ENCODE results near the gene TIGD4.

Gene TIGD4

DNA sequence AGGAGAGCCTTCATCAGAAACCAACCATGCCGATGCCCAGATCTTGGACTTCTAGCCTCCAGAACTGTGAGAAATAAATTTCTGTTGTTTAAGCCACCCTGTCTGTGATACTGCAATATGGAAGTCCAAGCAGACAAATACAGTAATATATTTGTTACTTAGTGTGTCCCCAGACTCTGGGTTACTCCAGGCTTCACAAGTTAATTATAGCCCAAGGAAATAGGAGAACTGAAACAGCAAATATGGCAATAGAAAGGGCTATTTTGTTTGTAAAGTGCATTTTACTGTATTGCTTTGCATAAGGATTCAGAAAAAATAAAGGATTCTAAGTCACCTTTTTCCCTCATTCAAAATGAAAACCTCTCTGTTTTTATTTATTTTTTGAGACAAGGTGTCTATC, 15.7 kb downstream of the TIGD4 start:
- TF ChIP-seq PAX5 (IDR thresholded peaks at IDR 0.05; ENCODE audit: insufficient read depth, low read length, severe bottlenecking) (no peak), TAF1 (IDR thresholded peaks at IDR 0.05; ENCODE audit: low read depth, low read length) (no peak), SPI1 (IDR thresholded peaks at IDR 0.05; ENCODE audit: low read depth, low read length) (no peak), POLR2AphosphoS5 (IDR thresholded peaks at IDR 0.05; ENCODE audit: low read depth, low read length) (no peak), POLR2A (IDR thresholded peaks at IDR 0.05; ENCODE audit: low read depth, low read length) (no peak), POU2F2 (IDR thresholded peaks at IDR 0.05; ENCODE audit: low read depth, low read length) (no peak)
- FAIRE-seq (no peak), DNase-seq (ENCODE audit: insufficient read length, low spot score) (no peak)

DNA sequence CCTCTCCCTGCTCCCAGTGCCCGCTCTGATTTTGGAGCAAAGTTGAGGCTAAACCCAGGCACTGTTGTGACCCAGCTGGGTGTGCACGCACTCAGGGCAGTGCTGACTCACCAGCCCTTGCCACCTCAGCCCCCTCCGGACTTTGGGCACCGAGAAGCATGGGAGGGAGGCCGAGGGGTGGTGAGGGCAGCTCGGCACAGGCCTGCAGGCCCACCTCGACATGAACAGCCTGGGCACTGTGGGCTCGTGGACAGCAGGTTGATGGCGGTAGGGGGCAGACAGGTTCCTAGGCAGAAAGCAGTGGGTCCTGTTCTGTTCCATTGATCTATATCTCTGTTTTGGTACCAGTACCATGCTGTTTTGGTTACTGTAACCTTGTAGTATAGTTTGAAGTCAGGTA, 30.9 kb downstream of the TIGD4 start:
- no peak for FAIRE-seq
- no peak for DNase-seq (ENCODE audit: insufficient read length, low spot score)
- TF ChIP-seq SPI1 (IDR thresholded peaks at IDR 0.05; ENCODE audit: low read depth, low read length) (no peak), POU2F2 (IDR thresholded peaks at IDR 0.05; ENCODE audit: low read depth, low read length) (no peak), POLR2AphosphoS5 (IDR thresholded peaks at IDR 0.05; ENCODE audit: low read depth, low read length) (no peak)

DNA sequence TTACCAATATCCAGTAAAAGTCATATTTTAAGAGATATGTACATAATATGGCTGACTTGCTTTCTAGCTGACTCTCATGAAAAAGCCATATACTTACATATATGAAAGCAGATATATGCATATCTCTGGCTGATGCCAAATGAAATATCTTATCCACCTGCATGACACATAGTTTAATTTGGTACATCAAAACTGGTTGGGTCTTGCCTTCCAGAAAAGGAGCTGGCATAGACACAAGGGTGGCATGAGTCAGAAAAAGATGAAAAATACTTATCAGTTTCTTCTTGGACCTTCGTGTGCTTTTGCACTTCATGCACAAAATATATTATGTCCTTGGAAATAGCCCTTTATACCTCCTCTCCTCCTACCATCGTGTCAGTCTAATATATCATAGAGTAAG, 32.1 kb downstream of the TIGD4 start:
- DNase-seq (ENCODE audit: insufficient read length, low spot score) (no peak), FAIRE-seq (no peak)
- no peak for TF ChIP-seq PAX5 (IDR thresholded peaks at IDR 0.05; ENCODE audit: insufficient read depth, low read length, severe bottlenecking)
- TF ChIP-seq TAF1 (IDR thresholded peaks at IDR 0.05; ENCODE audit: low read depth, low read length): no peak
- no peak for TF ChIP-seq POU2F2 (IDR thresholded peaks at IDR 0.05; ENCODE audit: low read depth, low read length)
- TF ChIP-seq POLR2AphosphoS5 (IDR thresholded peaks at IDR 0.05; ENCODE audit: low read depth, low read length): no peak
- no peak for TF ChIP-seq SPI1 (IDR thresholded peaks at IDR 0.05; ENCODE audit: low read depth, low read length)
- TF ChIP-seq POLR2A (IDR thresholded peaks at IDR 0.05; ENCODE audit: low read depth, low read length): no peak

DNA sequence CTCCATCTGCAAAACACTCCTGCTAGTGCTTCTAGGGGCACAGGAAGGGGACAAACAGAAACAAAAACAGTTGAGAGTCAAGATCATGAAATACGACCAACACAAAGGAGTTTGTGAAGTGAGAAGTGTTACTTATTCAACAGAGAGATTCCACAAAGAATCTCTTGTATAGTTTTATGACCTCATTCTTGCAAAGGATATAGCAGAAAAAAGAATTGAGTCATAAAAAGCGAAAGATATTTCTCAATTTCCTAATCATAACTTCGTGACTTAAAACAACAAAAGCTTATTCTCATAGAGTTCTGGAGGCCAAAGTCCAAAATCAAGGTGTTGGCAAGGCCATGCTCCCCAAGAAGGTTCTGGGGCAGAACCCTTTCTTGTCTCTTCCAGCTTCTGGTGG, 40.7 kb downstream of the TIGD4 start:
- DNase-seq (ENCODE audit: insufficient read length, low spot score): no peak
- no peak for FAIRE-seq
- TF ChIP-seq SPI1 (IDR thresholded peaks at IDR 0.05; ENCODE audit: low read depth, low read length): no peak
- no peak for TF ChIP-seq POLR2AphosphoS5 (IDR thresholded peaks at IDR 0.05; ENCODE audit: low read depth, low read length)
- no peak for TF ChIP-seq POU2F2 (IDR thresholded peaks at IDR 0.05; ENCODE audit: low read depth, low read length)

DNA sequence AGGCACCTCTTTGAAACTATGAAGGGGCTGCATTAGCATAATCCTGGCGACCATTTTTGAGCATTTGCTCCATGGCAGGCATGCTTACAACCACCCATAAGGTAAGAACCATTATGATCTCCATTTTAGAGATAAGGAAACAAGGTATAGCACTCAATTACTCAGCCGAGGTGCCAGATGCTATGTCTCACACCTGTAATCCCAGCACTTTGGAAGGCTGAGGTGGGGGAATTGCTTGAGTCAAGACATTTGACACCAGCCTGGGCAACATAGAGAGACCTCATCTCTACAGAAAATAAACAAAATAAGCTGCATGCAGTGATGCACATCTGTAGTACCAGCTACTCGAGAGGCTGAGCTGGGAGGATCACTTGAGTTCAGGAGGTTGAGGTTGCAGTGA, 43.6 kb downstream of the TIGD4 start:
- TF ChIP-seq POLR2A (IDR thresholded peaks at IDR 0.05; ENCODE audit: low read depth, low read length) (no peak), SPI1 (IDR thresholded peaks at IDR 0.05; ENCODE audit: low read depth, low read length) (no peak), POLR2AphosphoS5 (IDR thresholded peaks at IDR 0.05; ENCODE audit: low read depth, low read length) (no peak), POU2F2 (IDR thresholded peaks at IDR 0.05; ENCODE audit: low read depth, low read length) (no peak), PAX5 (IDR thresholded peaks at IDR 0.05; ENCODE audit: insufficient read depth, low read length, severe bottlenecking) (no peak)
- DNase-seq (ENCODE audit: insufficient read length, low spot score) (no peak), FAIRE-seq (no peak)

DNA sequence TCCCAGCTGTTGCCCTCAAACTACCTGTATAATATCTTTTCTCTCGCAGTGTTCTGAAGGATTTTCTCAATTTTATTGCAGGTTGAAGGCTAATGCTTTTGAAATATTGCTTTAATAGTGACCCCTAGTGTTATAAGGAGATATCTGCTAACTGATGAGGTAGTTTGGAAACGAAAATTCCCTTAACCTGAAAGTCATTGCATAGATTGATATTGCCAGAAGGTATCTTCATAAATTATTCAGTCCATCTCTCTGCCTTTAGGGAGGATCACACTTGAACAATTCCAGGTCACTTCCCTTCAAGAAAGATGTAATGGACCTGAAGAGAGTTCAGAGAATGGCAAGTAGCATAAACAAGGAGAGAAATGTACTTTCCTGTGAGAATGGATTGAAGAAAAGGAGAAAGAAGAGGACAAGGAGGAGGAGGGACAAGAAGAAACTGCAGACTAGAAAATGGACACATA, 44.1 kb downstream of the TIGD4 start:
- TF ChIP-seq POLR2AphosphoS5 (IDR thresholded peaks at IDR 0.05; ENCODE audit: low read depth, low read length): no peak
- TF ChIP-seq SPI1 (IDR thresholded peaks at IDR 0.05; ENCODE audit: low read depth, low read length): no peak
- TF ChIP-seq TAF1 (IDR thresholded peaks at IDR 0.05; ENCODE audit: low read depth, low read length): no peak
- TF ChIP-seq POLR2A (IDR thresholded peaks at IDR 0.05; ENCODE audit: low read depth, low read length): no peak
- TF ChIP-seq PAX5 (IDR thresholded peaks at IDR 0.05; ENCODE audit: insufficient read depth, low read length, severe bottlenecking): no peak
- no peak for TF ChIP-seq POU2F2 (IDR thresholded peaks at IDR 0.05; ENCODE audit: low read depth, low read length)
- FAIRE-seq (peak; percentile 79), DNase-seq (ENCODE audit: insufficient read length, low spot score) (no peak)

DNA sequence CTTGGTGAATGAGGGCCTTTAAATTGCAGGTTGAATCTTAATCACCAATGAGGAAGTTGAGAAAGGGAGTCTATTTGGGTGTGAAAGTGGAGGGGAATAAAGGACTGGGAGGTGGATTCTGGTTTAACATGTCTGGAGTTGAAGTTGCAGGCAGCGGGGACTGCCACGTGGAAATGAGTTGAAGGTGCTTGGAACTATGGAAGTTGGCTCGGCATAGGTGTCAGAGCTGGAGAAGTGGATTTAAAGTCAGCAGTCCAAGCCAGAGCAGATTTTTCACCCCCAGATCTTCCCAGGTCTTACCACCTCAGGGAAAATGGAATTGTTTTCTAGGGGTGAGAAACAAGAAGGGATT, 44.9 kb downstream of the TIGD4 start:
- FAIRE-seq (no peak), DNase-seq (ENCODE audit: insufficient read length, low spot score) (no peak)
- TF ChIP-seq SPI1 (IDR thresholded peaks at IDR 0.05; ENCODE audit: low read depth, low read length) (no peak), POU2F2 (IDR thresholded peaks at IDR 0.05; ENCODE audit: low read depth, low read length) (no peak), PAX5 (IDR thresholded peaks at IDR 0.05; ENCODE audit: insufficient read depth, low read length, severe bottlenecking) (no peak), TAF1 (IDR thresholded peaks at IDR 0.05; ENCODE audit: low read depth, low read length) (no peak), POLR2A (IDR thresholded peaks at IDR 0.05; ENCODE audit: low read depth, low read length) (no peak), POLR2AphosphoS5 (IDR thresholded peaks at IDR 0.05; ENCODE audit: low read depth, low read length) (no peak)

DNA sequence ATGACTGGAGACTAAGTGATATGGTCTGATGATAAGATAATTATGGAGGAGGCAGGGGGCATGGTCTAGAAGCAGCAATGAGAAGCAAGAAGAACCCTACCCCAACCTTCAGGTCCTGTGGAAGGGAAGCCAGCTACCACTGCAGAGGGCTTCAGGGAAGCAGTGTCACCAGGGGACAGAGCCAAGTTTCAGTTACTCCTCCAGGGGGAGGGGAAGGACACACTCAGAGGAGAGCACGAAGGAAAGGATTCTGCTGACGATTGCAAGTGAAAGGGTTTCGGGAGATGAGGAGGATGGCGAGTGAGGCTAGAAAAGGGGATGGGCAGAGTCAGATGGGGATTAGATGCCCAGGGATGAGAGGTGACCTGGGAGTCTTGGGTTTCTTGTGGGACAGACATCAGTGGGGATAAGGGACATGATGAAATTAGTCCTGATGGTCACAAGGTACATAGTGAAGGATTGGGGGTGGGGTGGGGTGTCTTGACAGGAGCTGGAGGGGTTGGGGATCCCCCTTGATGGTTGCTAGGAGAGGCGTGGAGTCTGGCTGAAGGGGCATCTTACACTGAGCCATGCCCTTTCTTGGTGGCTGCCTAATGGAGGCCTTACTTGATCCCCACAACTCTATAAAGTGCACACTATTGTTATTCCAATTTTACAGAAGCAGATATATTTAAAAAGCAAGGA, 45.4 kb downstream of the TIGD4 start:
- peak; percentile 75 for FAIRE-seq
- DNase-seq (ENCODE audit: insufficient read length, low spot score): no peak
- no peak for TF ChIP-seq PAX5 (IDR thresholded peaks at IDR 0.05; ENCODE audit: insufficient read depth, low read length, severe bottlenecking)
- no peak for TF ChIP-seq POLR2AphosphoS5 (IDR thresholded peaks at IDR 0.05; ENCODE audit: low read depth, low read length)
- TF ChIP-seq SPI1 (IDR thresholded peaks at IDR 0.05; ENCODE audit: low read depth, low read length): no peak
- TF ChIP-seq TAF1 (IDR thresholded peaks at IDR 0.05; ENCODE audit: low read depth, low read length): no peak
- TF ChIP-seq POLR2A (IDR thresholded peaks at IDR 0.05; ENCODE audit: low read depth, low read length): no peak
- no peak for TF ChIP-seq POU2F2 (IDR thresholded peaks at IDR 0.05; ENCODE audit: low read depth, low read length)

DNA sequence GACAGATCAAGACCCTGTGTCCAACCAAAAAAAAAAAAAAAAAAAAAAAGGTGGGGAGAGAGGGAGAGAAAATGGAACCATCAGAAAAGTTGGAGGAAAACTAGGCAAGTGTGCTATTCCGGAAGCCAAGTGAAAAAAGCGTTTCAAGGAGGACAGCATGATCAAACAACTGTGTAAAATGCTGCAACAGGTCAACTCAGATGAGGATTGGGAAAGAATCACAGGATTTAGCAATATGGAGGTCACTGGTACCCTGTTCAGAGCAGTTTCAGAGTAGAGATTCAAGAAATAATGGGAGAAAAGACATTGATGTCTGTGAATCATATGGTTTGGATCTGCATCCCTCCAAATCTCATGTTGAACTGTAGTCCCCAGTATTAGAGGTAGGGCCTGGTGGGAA, 47.5 kb downstream of the TIGD4 start:
- peak; percentile 31 for FAIRE-seq
- DNase-seq (ENCODE audit: insufficient read length, low spot score): no peak
- no peak for TF ChIP-seq POLR2AphosphoS5 (IDR thresholded peaks at IDR 0.05; ENCODE audit: low read depth, low read length)

DNA sequence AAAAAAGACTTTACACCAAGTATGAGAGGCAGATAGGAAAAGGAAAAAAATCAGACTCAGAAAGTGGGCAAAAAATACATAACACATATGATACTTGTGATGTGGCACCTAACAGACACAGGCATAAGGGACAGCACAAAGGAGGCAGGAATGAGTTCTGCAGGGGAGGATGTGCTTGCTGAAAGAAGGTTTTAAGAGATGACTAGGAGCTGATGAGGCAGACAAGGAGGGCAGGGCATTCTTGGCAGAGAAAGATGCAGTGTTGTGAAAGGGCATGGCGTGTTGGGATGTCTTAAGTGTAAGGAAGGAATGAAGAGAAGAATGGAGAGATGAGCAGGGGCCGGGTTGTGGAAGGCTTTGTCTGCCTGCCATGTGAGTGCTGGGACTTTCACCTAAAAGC, 50.1 kb downstream of the TIGD4 start:
- TF ChIP-seq SPI1 (IDR thresholded peaks at IDR 0.05; ENCODE audit: low read depth, low read length): no peak
- no peak for TF ChIP-seq POLR2A (IDR thresholded peaks at IDR 0.05; ENCODE audit: low read depth, low read length)
- no peak for TF ChIP-seq POLR2AphosphoS5 (IDR thresholded peaks at IDR 0.05; ENCODE audit: low read depth, low read length)
- no peak for TF ChIP-seq TAF1 (IDR thresholded peaks at IDR 0.05; ENCODE audit: low read depth, low read length)
- no peak for TF ChIP-seq PAX5 (IDR thresholded peaks at IDR 0.05; ENCODE audit: insufficient read depth, low read length, severe bottlenecking)
- TF ChIP-seq POU2F2 (IDR thresholded peaks at IDR 0.05; ENCODE audit: low read depth, low read length): no peak
- FAIRE-seq (no peak), DNase-seq (ENCODE audit: insufficient read length, low spot score) (no peak)

Data from GM12891 (cell line).